ENCODE data around the gene TBC1D14.

DNA sequence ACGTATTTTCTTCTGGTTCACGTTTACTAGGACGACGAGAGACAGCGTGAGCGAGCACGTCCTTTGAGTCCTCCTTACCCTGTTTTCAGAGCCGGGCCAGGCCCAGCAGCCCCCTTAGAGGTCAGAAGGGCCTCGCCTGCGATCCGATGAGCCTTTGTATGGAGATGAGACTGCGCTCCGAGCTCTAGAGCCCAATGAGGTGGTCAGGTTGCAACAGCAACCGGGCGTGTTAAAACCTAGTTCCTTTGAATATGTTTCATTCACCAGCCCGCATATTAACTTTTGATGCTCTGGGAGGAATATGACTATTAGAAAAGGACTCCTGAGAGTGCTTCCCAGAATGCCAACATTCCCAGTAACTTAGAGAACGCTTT is 77.9 kb downstream of the TBC1D14 start:
- TF ChIP-seq POLR2A (IDR thresholded peaks at IDR 0.05; ENCODE audit: low read length) = no peak
- TF ChIP-seq GATA1 (IDR thresholded peaks at IDR 0.05; ENCODE audit: low read depth, low read length) = no peak

All from erythroblast (primary cell).